H1 (cell line): ENCODE measurements around the gene TRIM10. TPM values are rescaled to one million over a fixed set of nuclear protein-coding genes. Genes with fewer than 3 reads are reported as not detected.

ENCODE experiments used
- CTCF ChIA-PET: fragments of 300-600 bp; sonication (Branson Sonifier 250); formaldehyde crosslinking; loops from one replicate; lab custom pipeline; 2021; ENCODE audit not compliant: partially characterized antibody; lab: Charles Lee
- POLR2A ChIA-PET: fragments of 300-600 bp; sonication (Branson Sonifier 250); formaldehyde crosslinking; loops from one replicate; lab custom pipeline; 2021; ENCODE audit warnings: inconsistent platforms; ENCODE audit not compliant: partially characterized antibody; lab: Charles Lee
- DNase-seq, 2 experiments: peaks; one replicate each; pipeline versions ENCODE4 v3.0.0 to v3.0.0-alpha.2; 2010 to 2022; ENCODE audit warnings: low spot score in 2 of 2, low read depth in 1 of 2, mixed read lengths in 1 of 2
- FAIRE-seq: peaks from 2 replicates; lab custom pipeline; 2011; peaks lifted over from hg19 to GRCh38; lab: Jason Lieb, UNC
- H2AFZ ChIP-seq: 2 replicates; pipeline ENCODE4 v1.8.1; 2012; ENCODE audit warnings: low read length, inconsistent platforms
- H2AK5ac ChIP-seq: 2 replicates; pipeline ENCODE4 v1.6.1; 2013; ENCODE audit warnings: low read depth, low read length
- H2BK120ac ChIP-seq: replicated peaks from 2 replicates; pipeline ENCODE3; 2013; ENCODE audit warnings: low read depth, low read length, inconsistent platforms
- H2BK12ac ChIP-seq: 2 replicates; pipeline ENCODE4 v1.6.1; 2013; ENCODE audit warnings: low read depth, low read length
- H2BK15ac ChIP-seq: 2 replicates; pipeline ENCODE4 v1.6.1; 2013; ENCODE audit warnings: low read length
- H2BK20ac ChIP-seq: 2 replicates; pipeline ENCODE4 v1.6.1; 2013; ENCODE audit warnings: low read length
- H2BK5ac ChIP-seq: 2 replicates; pipeline ENCODE4 v1.6.1; 2013; ENCODE audit warnings: low read depth, low read length
- H3K14ac ChIP-seq: 2 replicates; pipeline ENCODE4 v1.6.1; 2013; ENCODE audit warnings: inconsistent platforms; ENCODE audit not compliant: insufficient read length
- H3K18ac ChIP-seq: 2 replicates; pipeline ENCODE4 v1.6.1; 2013; ENCODE audit warnings: low read length; ENCODE audit errors: extremely low read depth
- H3K23ac ChIP-seq: 2 replicates; pipeline ENCODE4 v1.6.1; 2013; ENCODE audit warnings: inconsistent platforms; ENCODE audit not compliant: insufficient read length
- H3K23me2 ChIP-seq: 2 replicates; pipeline ENCODE4 v1.6.1; 2013; ENCODE audit warnings: low read depth, low read length
- H3K27ac ChIP-seq: 2 replicates; pipeline ENCODE4 v1.6.1; 2011; ENCODE audit warnings: low read depth, low read length, inconsistent platforms
- H3K27me3 ChIP-seq, 4 experiments: replicated peaks in 1 of 4; 1 replicate in 1 of 4; 2 replicates in 3 of 4; pipeline versions ENCODE4 v1.6.1 to v1.8.1; 2011 to 2013; ENCODE audit warnings: low read length in 3 of 4, mild to moderate bottlenecking in 3 of 4, inconsistent platforms in 2 of 4, mixed read lengths in 2 of 4, moderate library complexity in 1 of 4; ENCODE audit not compliant: control insufficient read depth in 3 of 4, insufficient read depth in 3 of 4; ENCODE audit errors: extremely low read depth in 1 of 4
- H3K36me3 ChIP-seq, 4 experiments: 2 replicates each; pipeline versions ENCODE4 v1.6.1 to v1.8.1; 2011 to 2013; ENCODE audit warnings: mild to moderate bottlenecking in 4 of 4, low read length in 3 of 4, moderate library complexity in 2 of 4, control low read depth in 1 of 4, inconsistent platforms in 1 of 4; ENCODE audit not compliant: insufficient read depth in 4 of 4, control insufficient read depth in 2 of 4
- H3K4ac ChIP-seq: replicated peaks from 2 replicates; pipeline ENCODE3; 2013; ENCODE audit warnings: low read length, low read depth, mixed read lengths, inconsistent platforms; ENCODE audit not compliant: insufficient read length
- H3K4me1 ChIP-seq, 4 experiments: replicated peaks in 1 of 4; 1 replicate in 1 of 4; 2 replicates in 3 of 4; pipeline versions ENCODE4 v1.6.1 to v1.8.1; 2011 to 2013; ENCODE audit warnings: low read length in 3 of 4, inconsistent platforms in 2 of 4, mixed read lengths in 1 of 4; ENCODE audit not compliant: insufficient read depth in 4 of 4, control insufficient read depth in 3 of 4
- H3K4me2 ChIP-seq, 2 experiments: 2 replicates each; pipeline versions ENCODE4 v1.6.1 to v1.8.1; 2011 to 2013; ENCODE audit warnings: low read depth in 2 of 2, low read length in 2 of 2, control low read depth in 1 of 2, inconsistent platforms in 1 of 2, mild to moderate bottlenecking in 1 of 2; ENCODE audit not compliant: insufficient read depth in 1 of 2
- H3K4me3 ChIP-seq, 4 experiments: fragments of 200-600, 300-600 bp in 1 of 4; sonication (generic), shearing (Covaris generic), sonication (Bioruptor Twin) in 1 of 4; 2 replicates each; pipeline versions ENCODE4 v1.5.1 to v1.8.1; 2011 to 2016; ENCODE audit warnings: low read length in 4 of 4, low read depth in 3 of 4, control low read depth in 2 of 4, inconsistent platforms in 2 of 4, mild to moderate bottlenecking in 2 of 4, mixed read lengths in 1 of 4, moderate library complexity in 1 of 4; ENCODE audit not compliant: insufficient read depth in 2 of 4; ENCODE audit errors: extremely low read depth in 1 of 4
- H3K56ac ChIP-seq: replicated peaks from 2 replicates; pipeline ENCODE3; 2013; ENCODE audit warnings: low read depth, mild to moderate bottlenecking, mixed read lengths, low read length, inconsistent platforms; ENCODE audit not compliant: insufficient read length
- H3K79me1 ChIP-seq: 2 replicates; pipeline ENCODE4 v1.6.1; 2013; ENCODE audit warnings: low read depth, low read length, control low read depth
- H3K79me2 ChIP-seq, 2 experiments: 2 replicates each; pipeline versions ENCODE4 v1.6.1 to v1.8.1; 2012 to 2013; ENCODE audit warnings: low read length in 2 of 2, mild to moderate bottlenecking in 2 of 2, inconsistent platforms in 1 of 2; ENCODE audit not compliant: insufficient read depth in 2 of 2, control insufficient read depth in 1 of 2
- H3K9ac ChIP-seq, 4 experiments: replicated peaks in 1 of 4; 1 replicate in 1 of 4; 2 replicates in 3 of 4; pipeline versions ENCODE4 v1.6.1 to v1.8.1; 2011 to 2013; ENCODE audit warnings: low read depth in 3 of 4, low read length in 3 of 4, control low read depth in 2 of 4, mild to moderate bottlenecking in 2 of 4, moderate library complexity in 2 of 4, inconsistent platforms in 1 of 4; ENCODE audit errors: extremely low read depth in 1 of 4
- H3K9me3 ChIP-seq, 2 experiments: 2 replicates each; pipeline versions ENCODE4 v1.6.1 to v1.8.1; 2012 to 2013; ENCODE audit warnings: mild to moderate bottlenecking in 2 of 2, moderate library complexity in 2 of 2, control low read depth in 1 of 2, inconsistent platforms in 1 of 2, low read depth in 1 of 2, low read length in 1 of 2, mixed read lengths in 1 of 2; ENCODE audit not compliant: insufficient read depth in 2 of 2
- H4K20me1 ChIP-seq, 2 experiments: replicated peaks in 1 of 2; 2 replicates each; pipeline versions ENCODE3 to v1.8.1; 2011 to 2013; ENCODE audit warnings: inconsistent platforms in 2 of 2, low read length in 2 of 2, mild to moderate bottlenecking in 1 of 2; ENCODE audit not compliant: insufficient read depth in 2 of 2, control insufficient read depth in 1 of 2
- H4K5ac ChIP-seq: 2 replicates; pipeline ENCODE4 v1.6.1; 2013; ENCODE audit warnings: low read length, low read depth, mixed read lengths, inconsistent platforms; ENCODE audit not compliant: insufficient read length
- H4K8ac ChIP-seq: 2 replicates; pipeline ENCODE4 v1.8.0; 2013; ENCODE audit warnings: mild to moderate bottlenecking, moderate library complexity, low read length, inconsistent platforms; ENCODE audit not compliant: insufficient read depth; ENCODE audit errors: extremely low read depth
- H4K91ac ChIP-seq: replicated peaks from 2 replicates; pipeline ENCODE3; 2013; ENCODE audit warnings: low read length, mixed read lengths, inconsistent platforms; ENCODE audit not compliant: insufficient read length
- CEBPB ChIP-seq: IDR thresholded peaks from 2 replicates; pipeline ENCODE4 v1.6.1; 2012; ENCODE audit warnings: low read depth, low read length
- EGR1 ChIP-seq: IDR thresholded peaks from 2 replicates; pipeline ENCODE4 v1.6.1; 2011; ENCODE audit warnings: low read depth, low read length, borderline replicate concordance
- EZH2 ChIP-seq: fragments of 200-600 bp; sonication (generic); IDR thresholded peaks from 2 replicates; pipeline ENCODE4 v1.7.1; 2012; ENCODE audit warnings: low read depth, mild to moderate bottlenecking, moderate library complexity, low read length, inconsistent platforms; ENCODE audit not compliant: severe bottlenecking
- NANOG ChIP-seq: IDR thresholded peaks from 2 replicates; pipeline ENCODE4 v1.6.1; 2011; ENCODE audit warnings: low read length, low read depth, mild to moderate bottlenecking, inconsistent platforms; ENCODE audit not compliant: insufficient read depth, poor library complexity, severe bottlenecking
- POLR2AphosphoS5 ChIP-seq: IDR thresholded peaks from 2 replicates; pipeline ENCODE4 v1.6.1; 2011; ENCODE audit warnings: low read depth, low read length
- SIX5 ChIP-seq: IDR thresholded peaks from 2 replicates; pipeline ENCODE4 v1.6.1; 2011; ENCODE audit warnings: mild to moderate bottlenecking, low read depth, low read length
- TCF12 ChIP-seq: IDR thresholded peaks from 2 replicates; pipeline ENCODE4 v1.6.1; 2011; ENCODE audit warnings: low read depth, mild to moderate bottlenecking, low read length
- WGBS, 2 experiments: shearing (Covaris generic) in 1 of 2; methylation state at CpG; one replicate each; pipeline versions ENCODE4 v1.1.6 to v1.1.7; 2013 to 2015; ENCODE audit warnings: low lambda C conversion rate in 2 of 2, mixed read lengths in 2 of 2, inconsistent platforms in 1 of 2, low coverage in 1 of 2, missing lambda C conversion rate in 1 of 2; ENCODE audit not compliant: insufficient replicate concordance in 2 of 2, insufficient coverage in 1 of 2, insufficient read length in 1 of 2; ENCODE audit errors: extremely low coverage in 1 of 2, missing lambda C conversion rate in 1 of 2; 5-methylcytosine and 5-hydroxymethylcytosine counted together
- polyA plus RNA-seq, 7 experiments: library from polyadenylated mRNA; depleted of rRNA in 3 of 7; stranded (reverse) in 5 of 7; unstranded in 2 of 7; fragments of >200 nt in 5 of 7; fragments of 200-250 nt in 2 of 7; gene quantifications; 1 replicate in 5 of 7; 2 replicates in 1 of 7; 4 replicates in 1 of 7; pipeline versions ENCODE4 v1.2.1 to v1.2.3, GENCODE V29; 2011 to 2013; ENCODE audit warnings: missing spikeins in 2 of 7, mixed read lengths in 2 of 7
- total RNA-seq: library from RNA; stranded (reverse); fragmentation: NEBNext Ultra II Directional; extraction: Animal tissue kit (Norgen Biotek cat#: 25700); gene quantifications from 2 replicates; pipeline ENCODE4 v1.2.1, GENCODE V29; 2021
- TF ChIP-seq, protein P1 (sequence below): IDR thresholded peaks from 2 replicates; pipeline ENCODE4 v1.6.1; 2012; ENCODE audit warnings: inconsistent platforms
- TF ChIP-seq, protein P2 (sequence below): IDR thresholded peaks from 2 replicates; pipeline ENCODE4 v1.6.1; 2011; ENCODE audit warnings: low read length, improper control_type of control experiment

The TRIM10 gene
- total and polyA plus RNA-seq, 2 of the 8 experiments (the other 6 are each of a cell fraction or from before 2014, with no cell fraction given): 0.06 TPM; not detected in 1

DNA sequence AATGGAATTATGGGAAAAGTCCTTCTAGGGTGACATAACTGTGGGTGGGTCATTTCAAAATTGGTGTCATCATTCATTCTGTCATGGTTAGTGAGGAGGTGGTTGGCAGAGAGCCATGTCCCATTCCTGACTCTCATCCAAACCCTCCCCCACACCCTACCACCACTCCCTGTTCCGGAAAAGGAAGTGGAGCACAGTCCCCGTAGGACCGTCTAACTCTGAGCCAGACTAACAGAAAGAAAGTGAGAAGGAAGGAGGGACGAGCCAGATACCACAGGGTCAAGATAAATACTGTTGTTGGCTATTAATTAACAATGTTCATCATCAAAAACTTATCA lies 4.8 kb downstream of the TRIM10 start:
- CTCF ChIA-PET: interaction anchor here (1.8 to 6.9 kb wide), 2 partner anchors 10 to 24 kb away, joined by 5 to 50 read pairs; no protein-coding TSS in a partner anchor
- 69% methylated on average over 4 of the region's 4 CpGs; no CpG with 5 or more reads in 1 of the 2 experiments for WGBS, 2 experiments
- TF ChIP-seq, protein P1, sequence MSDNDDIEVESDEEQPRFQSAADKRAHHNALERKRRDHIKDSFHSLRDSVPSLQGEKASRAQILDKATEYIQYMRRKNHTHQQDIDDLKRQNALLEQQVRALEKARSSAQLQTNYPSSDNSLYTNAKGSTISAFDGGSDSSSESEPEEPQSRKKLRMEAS: no peak
- no peak for TF ChIP-seq CEBPB
- no peak for TF ChIP-seq EGR1
- no peak for TF ChIP-seq POLR2AphosphoS5
- no peak for TF ChIP-seq SIX5
- no peak for TF ChIP-seq TCF12
- no peak for TF ChIP-seq EZH2
- TF ChIP-seq, protein P2, sequence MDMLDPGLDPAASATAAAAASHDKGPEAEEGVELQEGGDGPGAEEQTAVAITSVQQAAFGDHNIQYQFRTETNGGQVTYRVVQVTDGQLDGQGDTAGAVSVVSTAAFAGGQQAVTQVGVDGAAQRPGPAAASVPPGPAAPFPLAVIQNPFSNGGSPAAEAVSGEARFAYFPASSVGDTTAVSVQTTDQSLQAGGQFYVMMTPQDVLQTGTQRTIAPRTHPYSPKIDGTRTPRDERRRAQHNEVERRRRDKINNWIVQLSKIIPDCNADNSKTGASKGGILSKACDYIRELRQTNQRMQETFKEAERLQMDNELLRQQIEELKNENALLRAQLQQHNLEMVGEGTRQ: no peak
- no peak for TF ChIP-seq NANOG

More for the DNA sequence above, 4.8 kb downstream of the TRIM10 start:
- H3K27me3 ChIP-seq: peaks cover 0 to 4% (median 1%) of the 10 kb centered on the region in 4 experiments; a peak in 3 of 7 replicates
- POLR2A ChIA-PET: no interaction called here
- no peak overlapping the region for H3K9ac ChIP-seq
- no peak overlapping the region for H4K5ac ChIP-seq
- FAIRE-seq: no peak
- no peaks in the 10 kb centered on the region for H3K36me3 ChIP-seq
- H3K4ac ChIP-seq: no peak overlapping the region
- no peak overlapping the region for H3K4me2 ChIP-seq
- no peak overlapping the region for H4K91ac ChIP-seq
- no peak overlapping the region for H2BK120ac ChIP-seq
- no peak overlapping the region for H3K14ac ChIP-seq
- H3K4me3 ChIP-seq: no peak overlapping the region
- H2BK20ac ChIP-seq: no peak overlapping the region
- H3K4me1 ChIP-seq: no peaks in the 10 kb centered on the region
- H3K18ac ChIP-seq: no peak overlapping the region
- no peak overlapping the region for H2AFZ ChIP-seq
- no peaks in the 10 kb centered on the region for H3K9me3 ChIP-seq
- H3K23ac ChIP-seq: no peak overlapping the region
- no peaks in the 10 kb centered on the region for H4K20me1 ChIP-seq
- H3K23me2 ChIP-seq: no peaks in the 10 kb centered on the region
- no peak overlapping the region for H2BK5ac ChIP-seq
- no peak overlapping the region for H4K8ac ChIP-seq
- no peak for DNase-seq
- no peak overlapping the region for H2AK5ac ChIP-seq
- H2BK12ac ChIP-seq: no peak overlapping the region
- H3K27ac ChIP-seq: no peak overlapping the region
- no peak overlapping the region for H2BK15ac ChIP-seq
- H3K79me1 ChIP-seq: no peaks in the 10 kb centered on the region
- H3K56ac ChIP-seq: no peak overlapping the region
- H3K79me2 ChIP-seq: no peaks in the 10 kb centered on the region
